Heart left ventricle (tissue), 16 donors: ENCODE measurements around the gene VPS39. TPM values are rescaled to one million over a fixed set of nuclear protein-coding genes. Genes with fewer than 3 reads are reported as not detected.

Experiments
- ATAC-seq, 4 donors: fragments of 200-7000 bp; cut with Tn5 transposase; one replicate each; pipeline ENCODE4 v1.9.1; 2020 to 2022; ENCODE audit warnings: moderate library complexity in 4 of 4, mild to moderate bottlenecking in 3 of 4, moderate number of reproducible peaks in 1 of 4
- DNase-seq, 5 donors: peaks; one replicate each; pipeline ENCODE4 v3.0.0-alpha.2; 2020
- H3K27ac ChIP-seq, 12 donors: fragments of 200-600 bp; sonication (generic) in 4 of 12; one replicate each; pipeline versions ENCODE4 v1.5.0 to v1.8.0; 2016 to 2022; ENCODE audit warnings: mild to moderate bottlenecking in 2 of 12
- H3K27me3 ChIP-seq, 9 donors: fragments of 200-600 bp; sonication (generic) in 2 of 9; one replicate each; pipeline versions ENCODE4 v1.5.1 to v1.8.0; 2016 to 2022; ENCODE audit warnings: mild to moderate bottlenecking in 3 of 9
- H3K36me3 ChIP-seq, 9 donors: fragments of 200-600 bp; sonication (generic) in 2 of 9; one replicate each; pipeline versions ENCODE4 v1.5.0 to v1.8.0; 2018 to 2022; ENCODE audit warnings: mild to moderate bottlenecking in 2 of 9
- H3K4me1 ChIP-seq, 12 donors: fragments of 200-600 bp; sonication (generic) in 4 of 12; one replicate each; pipeline versions ENCODE4 v1.5.0 to v1.8.0; 2016 to 2022; ENCODE audit warnings: mild to moderate bottlenecking in 3 of 12
- H3K4me3 ChIP-seq, 12 donors: fragments of 200-600 bp; sonication (generic) in 4 of 12; one replicate each; pipeline versions ENCODE4 v1.5.0 to v1.8.0; 2017 to 2022; ENCODE audit warnings: mild to moderate bottlenecking in 9 of 12, moderate library complexity in 4 of 12
- H3K9me3 ChIP-seq, 12 donors: fragments of 200-600 bp; sonication (generic) in 4 of 12; one replicate each; pipeline versions ENCODE4 v1.5.0 to v1.8.0; 2016 to 2022; ENCODE audit warnings: mild to moderate bottlenecking in 1 of 12
- CTCF ChIP-seq, 12 donors: fragments of 200-600 bp; sonication (generic) in 4 of 12; IDR thresholded peaks; one replicate each; pipeline versions ENCODE4 v1.5.0 to v1.8.0; 2018 to 2022; ENCODE audit warnings: antibody characterized with exemption in 12 of 12, mild to moderate bottlenecking in 5 of 12
- POLR2A ChIP-seq, 2 donors: fragments of 450-650 bp; IDR thresholded peaks; one replicate each; pipeline ENCODE4 v1.6.1; 2017; ENCODE audit warnings: antibody characterized with exemption in 2 of 2, mild to moderate bottlenecking in 2 of 2, moderate library complexity in 2 of 2
- WGBS, 4 donors: extraction: QIAGEN DNeasy Blood & Tissue Kit in 2 of 4; methylation state at CpG; one replicate each; pipeline versions ENCODE4 v1.1.5 to v1.1.7; 2013 to 2018; 5-methylcytosine and 5-hydroxymethylcytosine counted together
- intact Hi-C, 10 donors: fragments of 100-400 bp; cut with DNase I; formaldehyde crosslinking; loops; one replicate each; pipeline versions ENCODE4 v1.11.1 to v1.14.2; 2022
- polyA plus RNA-seq, 2 donors: library from polyadenylated mRNA; stranded (reverse); fragments of 200-250 nt; gene quantifications; one replicate each; pipeline ENCODE4 v1.2.3, GENCODE V29; 2013
- total RNA-seq, 9 donors: library from RNA; depleted of rRNA in 2 of 9; stranded (reverse); fragments of >200 nt in 2 of 9; fragmentation: NEBNext Ultra II Directional in 3 of 9; extraction: Animal tissue kit (Norgen Biotek cat#: 25700) in 3 of 9; gene quantifications; one replicate each; pipeline versions ENCODE4 v1.1.0 to v1.2.4, GENCODE V29; 2016 to 2023
- donor health status: ischemic (EF 13 %, LVEDD 7.1; RV severe dilation, severe dysfunction).
- donor health status: healthy with polysubstance abuse.
- donor health status: DM: no; HTN: yes; CAD: no.
- donor health status: DM: no; HTN: no; CAD: no.
- donor health status: ischemic (EF 25% LVEDD 6.9; RV normal size, moderate dysfunction).
- donor health status: ischemic (EF 25% LVEDD 5.7; RV mildly dilated, moderate dysfunction).
- donor health status: healthy.
- donor health status: DM: yes; HTN: yes; CAD: no.
- donor health status: ischemic (EF 35%, LVEDD 5.7; RV mildly dilated, moderate dysfunction).
- donor health status: nonischemic (EF 11% LVEDD 7.7; RV severe dilation, severe dysfunction).
- donor health status: DM: yes; HTN: yes; CAD: no.
- donor health status: PGD.
- donor health status: ischemic (EF 29% LVEDD 5.4; RV normal size, mild dysfunction).
- donor health status: nonischemic (EF 23%, LVEDD 6.1; RV moderate dilation, normal function).

The VPS39 gene
- total and polyA plus RNA-seq, 11 donors = 33.8 to 59.9 (median 48.0) TPM

GRCh38 chr15:42143866-42144625 lies 64.1 kb downstream of the VPS39 start:
- intact Hi-C loops = no loop called here

GRCh38 chr15:42143356-42143755 lies 64.7 kb downstream of the VPS39 start:
- no peak for DNase-seq
- intact Hi-C loops = no loop called here
- TF ChIP-seq POLR2A (IDR thresholded peaks at IDR 0.05) = no peak
- no peak for TF ChIP-seq CTCF (IDR thresholded peaks at IDR 0.05)

More at GRCh38 chr15:42143866-42144625, 64.1 kb downstream of the VPS39 start:
- Histone ChIP-seq H3K9me3 (no peaks in the 10 kb centered on the region), H3K27me3 (no peaks in the 10 kb centered on the region), H3K4me1 (peaks cover 0 to 7% (median 0%) of the 10 kb centered on the region in 12 donors), H3K4me3 (no peak overlapping the region), H3K27ac (no peak overlapping the region), H3K36me3 (no peaks in the 10 kb centered on the region)
- ATAC-seq (no peak), DNase-seq (no peak)
- WGBS, 4 donors = 86 to 93% (median 89%) methylated on average over 18 of the region's 18 CpGs
- no peak for TF ChIP-seq POLR2A (IDR thresholded peaks at IDR 0.05)
- no peak for TF ChIP-seq CTCF (IDR thresholded peaks at IDR 0.05)

GRCh38 chr15:42141795-42142667 lies 66.1 kb downstream of the VPS39 start:
- no peak for TF ChIP-seq POLR2A (IDR thresholded peaks at IDR 0.05)
- no peak for TF ChIP-seq CTCF (IDR thresholded peaks at IDR 0.05)
- no peaks in the 10 kb centered on the region for H3K9me3 ChIP-seq

More at GRCh38 chr15:42143356-42143755, 64.7 kb downstream of the VPS39 start:
- Histone ChIP-seq H3K4me3 (no peak overlapping the region), H3K4me1 (peaks cover 0 to under 1% (median 0%) of the 10 kb centered on the region in 12 donors), H3K27ac (no peak overlapping the region), H3K27me3 (no peaks in the 10 kb centered on the region), H3K36me3 (no peaks in the 10 kb centered on the region), H3K9me3 (no peaks in the 10 kb centered on the region)
- 90 to 94% (median 92%) methylated on average over 3 to 4 of the region's 4 CpGs for WGBS, 4 donors
- ATAC-seq = no peak

GRCh38 chr15:42141246-42141645 lies 66.9 kb downstream of the VPS39 start:
- TF ChIP-seq CTCF (IDR thresholded peaks at IDR 0.05) (no peak), POLR2A (IDR thresholded peaks at IDR 0.05) (no peak)
- Histone ChIP-seq H3K9me3 (no peaks in the 10 kb centered on the region), H3K36me3 (no peaks in the 10 kb centered on the region), H3K4me1 (no peaks in the 10 kb centered on the region), H3K27me3 (no peaks in the 10 kb centered on the region), H3K4me3 (no peak overlapping the region), H3K27ac (no peak overlapping the region)
- no peak for ATAC-seq
- no peak for DNase-seq
- WGBS, 4 donors = 82 to 90% (median 89%) methylated on average over 5 to 7 of the region's 7 CpGs
- intact Hi-C loops = no loop called here

More at GRCh38 chr15:42141795-42142667, 66.1 kb downstream of the VPS39 start:
- no peaks in the 10 kb centered on the region for H3K36me3 ChIP-seq
- intact Hi-C loops = no loop called here
- no peaks in the 10 kb centered on the region for H3K4me1 ChIP-seq
- WGBS, 4 donors = 82 to 88% (median 86%) methylated on average over 21 of the region's 21 CpGs
- H3K4me3 ChIP-seq = no peak overlapping the region
- DNase-seq = no peak
- H3K27ac ChIP-seq = no peak overlapping the region
- H3K27me3 ChIP-seq = no peaks in the 10 kb centered on the region
- ATAC-seq = no peak
